ENCODE measurements around the gene HOXD1. TPM values are rescaled to one million over a fixed set of nuclear protein-coding genes. Genes with fewer than 3 reads are reported as not detected.

The HOXD1 gene
- total and polyA plus RNA-seq, 2 of the 4 experiments (the other 2 are of a cell fraction), result not detected

DNA sequence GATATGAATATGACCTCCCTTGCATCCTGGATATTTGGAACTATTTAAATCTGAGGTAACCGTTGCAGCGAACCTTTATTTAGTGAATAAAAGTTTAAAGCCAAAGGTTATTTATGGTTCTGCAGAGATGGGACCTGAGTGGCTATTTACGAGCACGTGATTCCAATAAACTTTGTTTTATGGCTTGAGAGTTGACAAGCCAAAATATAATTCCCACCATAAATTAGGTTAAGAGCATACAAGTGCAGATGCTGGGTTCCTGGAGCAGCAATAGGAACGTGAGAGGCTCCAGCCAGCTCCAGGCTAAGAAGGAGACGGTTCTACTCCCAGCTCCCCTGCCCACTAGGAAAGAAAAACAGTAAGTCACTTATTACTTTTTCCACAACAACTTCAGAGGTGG is 42.4 kb upstream of the HOXD1 start:
- Histone ChIP-seq H3K4me3 (ENCODE audit: insufficient read depth, low read depth, low read length) (no peak overlapping the region), H3K23ac (ENCODE audit: low read depth, low read length) (no peak overlapping the region), H3K4me1 (ENCODE audit: control insufficient read depth, insufficient read depth, low read length) (no peaks in the 10 kb centered on the region), H4K5ac (ENCODE audit: low read depth, low read length) (no peak overlapping the region), H2BK120ac (ENCODE audit: low read depth, low read length) (no peak overlapping the region), H2AK5ac (ENCODE audit: low read depth, low read length) (no peak overlapping the region), H3K9ac (ENCODE audit: low read depth, low read length) (no peak overlapping the region), H4K20me1 (ENCODE audit: insufficient read depth, low read length) (no peaks in the 10 kb centered on the region), H3K56ac (ENCODE audit: extremely low read depth, insufficient read depth, low read length) (no peak overlapping the region), H3K79me1 (ENCODE audit: low read depth in 1 of 2, low read length in 2 of 2) (no peaks in the 10 kb centered on the region), H3K27ac (ENCODE audit: insufficient read depth, low read length) (no peak overlapping the region), H3K9me3 (ENCODE audit: control insufficient read depth, insufficient read depth, low read length) (peaks cover 3% of the 10 kb centered on the region; the same call in 1 of the 2 replicates), H2BK20ac (ENCODE audit: low read depth, low read length) (no peak overlapping the region), H2BK15ac (ENCODE audit: low read depth, low read length) (no peak overlapping the region), H3K27me3 (ENCODE audit: control insufficient read depth, insufficient read depth, low read length) (peaks cover 72% of the 10 kb centered on the region), H3K9me1 (ENCODE audit: insufficient read depth, low read length) (no peaks in the 10 kb centered on the region), H2AK9ac (replicated peaks; ENCODE audit: low read depth, low read length, poor library complexity) (no peak overlapping the region), H3K18ac (ENCODE audit: low read depth, low read length) (no peak overlapping the region), H2BK5ac (ENCODE audit: low read depth, low read length, poor library complexity, severe bottlenecking) (no peak overlapping the region), H3K4ac (ENCODE audit: low read depth, low read length) (no peak overlapping the region), H3K4me2 (ENCODE audit: low read depth, low read length) (no peak overlapping the region), H4K8ac (ENCODE audit: low read depth in 2 of 2, low read length in 2 of 2) (no peak overlapping the region), H4K91ac (ENCODE audit: insufficient read depth, low read depth, low read length) (no peak overlapping the region), H2AFZ (replicated peaks; ENCODE audit: low read length, poor library complexity) (no peak overlapping the region), H3K36me3 (ENCODE audit: control insufficient read depth, insufficient read depth, low read length) (no peaks in the 10 kb centered on the region), H3K14ac (replicated peaks; ENCODE audit: low read depth, low read length) (no peak overlapping the region)
- ChIA-PET POLR2A (ENCODE audit: unreplicated experiment) (no interaction called here), CTCF (interaction anchor here (1.8 kb wide), 1 partner anchor 309 kb away, joined by 7 read pairs; no protein-coding TSS in a partner anchor)
- TF ChIP-seq ELK1 (IDR thresholded peaks at IDR 0.05; ENCODE audit: borderline replicate concordance, low read depth, low read length) (no peak), MXI1 (IDR thresholded peaks at IDR 0.05; ENCODE audit: borderline replicate concordance, low read depth, low read length) (no peak), RFX5 (IDR thresholded peaks at IDR 0.05; ENCODE audit: low read depth, low read length) (no peak), CHD1 (IDR thresholded peaks at IDR 0.05; ENCODE audit: low read depth, low read length) (no peak), MAZ (IDR thresholded peaks at IDR 0.05; ENCODE audit: borderline replicate concordance, low read depth, low read length) (no peak), RAD21 (IDR thresholded peaks at IDR 0.05; ENCODE audit: low read length) (no peak), POLR2A (IDR thresholded peaks at IDR 0.05; ENCODE audit: low read depth, low read length) (no peak), RCOR1 (IDR thresholded peaks at IDR 0.05; ENCODE audit: insufficient replicate concordance, low read length) (no peak), BHLHE40 (IDR thresholded peaks at IDR 0.05; ENCODE audit: low read depth, low read length) (no peak), MAFK (IDR thresholded peaks at IDR 0.05; ENCODE audit: low read depth, low read length) (no peak), CEBPB (IDR thresholded peaks at IDR 0.05; ENCODE audit: low read depth, low read length) (no peak), USF2 (IDR thresholded peaks at IDR 0.05; ENCODE audit: low read depth, low read length) (no peak), SMC3 (IDR thresholded peaks at IDR 0.05; ENCODE audit: low read depth, low read length) (no peak)
- TF ChIP-seq, protein P1, sequence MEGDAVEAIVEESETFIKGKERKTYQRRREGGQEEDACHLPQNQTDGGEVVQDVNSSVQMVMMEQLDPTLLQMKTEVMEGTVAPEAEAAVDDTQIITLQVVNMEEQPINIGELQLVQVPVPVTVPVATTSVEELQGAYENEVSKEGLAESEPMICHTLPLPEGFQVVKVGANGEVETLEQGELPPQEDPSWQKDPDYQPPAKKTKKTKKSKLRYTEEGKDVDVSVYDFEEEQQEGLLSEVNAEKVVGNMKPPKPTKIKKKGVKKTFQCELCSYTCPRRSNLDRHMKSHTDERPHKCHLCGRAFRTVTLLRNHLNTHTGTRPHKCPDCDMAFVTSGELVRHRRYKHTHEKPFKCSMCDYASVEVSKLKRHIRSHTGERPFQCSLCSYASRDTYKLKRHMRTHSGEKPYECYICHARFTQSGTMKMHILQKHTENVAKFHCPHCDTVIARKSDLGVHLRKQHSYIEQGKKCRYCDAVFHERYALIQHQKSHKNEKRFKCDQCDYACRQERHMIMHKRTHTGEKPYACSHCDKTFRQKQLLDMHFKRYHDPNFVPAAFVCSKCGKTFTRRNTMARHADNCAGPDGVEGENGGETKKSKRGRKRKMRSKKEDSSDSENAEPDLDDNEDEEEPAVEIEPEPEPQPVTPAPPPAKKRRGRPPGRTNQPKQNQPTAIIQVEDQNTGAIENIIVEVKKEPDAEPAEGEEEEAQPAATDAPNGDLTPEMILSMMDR (conservative IDR thresholded peaks at IDR 0.05; ENCODE audit: low read depth, low read length), result no peak
- DNase-seq (no peak), ATAC-seq (ENCODE audit: low read depth) (no peak)
- WGBS, 2 experiments (ENCODE audit: extremely low coverage in 2 of 2, insufficient read length in 1 of 2), result no CpG with 5 or more reads among the region's 6 CpGs
- in situ Hi-C loops (cut with MboI; ENCODE audit: low sequenced_read_pairs) (no loop called here), dilution Hi-C loops (cut with HindIII; ENCODE audit: low sequenced_read_pairs, unreplicated experiment) (no loop called here), intact Hi-C loops (cut with micrococcal nuclease) (no loop called here)
- no TSS peak for BruUV-seq (replicated peaks)

Measured in IMR-90 (cell line).